Measurements from ENCODE around the gene PRKAG2. TPM values are rescaled to one million over a fixed set of nuclear protein-coding genes. Genes with fewer than 3 reads are reported as not detected.
A peak's percentile ranks its signal among the peaks of the same experiment; 100 is the strongest.
"Not testable (repeated sequence)": the region's sequence is repeated elsewhere in the genome, so short reads cannot be mapped to it uniquely, and the experiment has no call there.

Gene PRKAG2
- total RNA-seq, 4 donors from 2014 or later: 38.8 to 94.4 (median 73.2) TPM

- Histone ChIP-seq H3K36me3 (no peaks in the 10 kb centered on the region), H3K4me3 (no peak overlapping the region), H3K4me1 (peaks cover 0 to 6% (median 0%) of the 10 kb centered on the region in 4 donors), H3K27ac (peak overlapping the region in 1 of 4 donors; percentile 43), H3K27me3 (no peaks in the 10 kb centered on the region), H3K9me3 (no peaks in the 10 kb centered on the region)
- DNase-seq: no peak
- TF ChIP-seq POLR2A (IDR thresholded peaks at IDR 0.05): no peak
- TF ChIP-seq CTCF (IDR thresholded peaks at IDR 0.05): no peak
These were observed 32.7 kb downstream of the PRKAG2 start for GRCh38 chr7:151844071-151844824.

- TF ChIP-seq POLR2A (IDR thresholded peaks at IDR 0.05) (no peak), CTCF (IDR thresholded peaks at IDR 0.05) (no peak)
- peaks cover 0 to 6% (median 2%) of the 10 kb centered on the region in 4 donors for H3K4me1 ChIP-seq
- DNase-seq: no peak
- no peaks in the 10 kb centered on the region for H3K36me3 ChIP-seq
- H3K9me3 ChIP-seq: no peaks in the 10 kb centered on the region
- H3K27me3 ChIP-seq: no peaks in the 10 kb centered on the region
- no peak overlapping the region for H3K27ac ChIP-seq
- no peak overlapping the region for H3K4me3 ChIP-seq
These were observed 33.7 kb downstream of the PRKAG2 start for GRCh38 chr7:151843181-151843580.

- not testable (repeated sequence) for H3K27me3 ChIP-seq, H3K9me3 ChIP-seq, H3K4me3 ChIP-seq, H3K4me1 ChIP-seq, H3K27ac ChIP-seq, H3K36me3 ChIP-seq, DNase-seq
These were observed 35.4 kb downstream of the PRKAG2 start for GRCh38 chr7:151841395-151842051.

- H3K4me1 ChIP-seq: peaks cover 0 to 7% (median 3%) of the 10 kb centered on the region in 4 donors
- peak overlapping the region in 1 of 4 donors; percentile 74 for H3K27ac ChIP-seq
- no peak overlapping the region for H3K4me3 ChIP-seq
- no peak for DNase-seq
- no peaks in the 10 kb centered on the region for H3K9me3 ChIP-seq
- no peaks in the 10 kb centered on the region for H3K36me3 ChIP-seq
- no peaks in the 10 kb centered on the region for H3K27me3 ChIP-seq
- no peak for TF ChIP-seq POLR2A (IDR thresholded peaks at IDR 0.05)
These were observed 36.6 kb downstream of the PRKAG2 start for GRCh38 chr7:151840088-151840910.

- H3K4me1 ChIP-seq: peaks cover 0 to 7% (median 3%) of the 10 kb centered on the region in 4 donors
- peaks cover 0 to 3% (median 0%) of the 10 kb centered on the region in 3 donors for H3K36me3 ChIP-seq
- peak in 1 of 3 donors; percentile 29 for DNase-seq
- H3K9me3 ChIP-seq: no peaks in the 10 kb centered on the region
- H3K27ac ChIP-seq: peak overlapping the region in 1 of 4 donors; percentile 74
- H3K27me3 ChIP-seq: no peaks in the 10 kb centered on the region
- TF ChIP-seq CTCF (IDR thresholded peaks at IDR 0.05): no peak
- TF ChIP-seq POLR2A (IDR thresholded peaks at IDR 0.05): no peak
- H3K4me3 ChIP-seq: peak overlapping the region in 1 of 4 donors; percentile 23
These were observed 37.4 kb downstream of the PRKAG2 start for GRCh38 chr7:151839451-151839921.

- TF ChIP-seq POLR2A (IDR thresholded peaks at IDR 0.05) (no peak), CTCF (IDR thresholded peaks at IDR 0.05) (no peak)
- Histone ChIP-seq H3K27me3 (no peaks in the 10 kb centered on the region), H3K4me3 (peak overlapping the region in 1 of 4 donors; percentile 23), H3K36me3 (peaks cover 0 to 4% (median 0%) of the 10 kb centered on the region in 3 donors), H3K27ac (peak overlapping the region in 1 of 4 donors; percentile 74), H3K4me1 (peaks cover 0 to 7% (median 3%) of the 10 kb centered on the region in 4 donors), H3K9me3 (no peaks in the 10 kb centered on the region)
- peak in 2 of 3 donors; percentile 78 to 83 for DNase-seq
These were observed 38.0 kb downstream of the PRKAG2 start for GRCh38 chr7:151838861-151839381.

All from Peyer's patch (tissue), 4 donors.